ENCODE data around the gene IQSEC2.

IQSEC2 gene

GRCh38 chrX:53266914-53267313 lies 14.5 kb downstream of the IQSEC2 start:
- no peak for DNase-seq

GRCh38 chrX:53265771-53266574 lies 15.4 kb downstream of the IQSEC2 start:
- no peak for DNase-seq

- no peak for DNase-seq
These were observed 17.7 kb downstream of the IQSEC2 start for GRCh38 chrX:53263597-53264094.

DNA sequence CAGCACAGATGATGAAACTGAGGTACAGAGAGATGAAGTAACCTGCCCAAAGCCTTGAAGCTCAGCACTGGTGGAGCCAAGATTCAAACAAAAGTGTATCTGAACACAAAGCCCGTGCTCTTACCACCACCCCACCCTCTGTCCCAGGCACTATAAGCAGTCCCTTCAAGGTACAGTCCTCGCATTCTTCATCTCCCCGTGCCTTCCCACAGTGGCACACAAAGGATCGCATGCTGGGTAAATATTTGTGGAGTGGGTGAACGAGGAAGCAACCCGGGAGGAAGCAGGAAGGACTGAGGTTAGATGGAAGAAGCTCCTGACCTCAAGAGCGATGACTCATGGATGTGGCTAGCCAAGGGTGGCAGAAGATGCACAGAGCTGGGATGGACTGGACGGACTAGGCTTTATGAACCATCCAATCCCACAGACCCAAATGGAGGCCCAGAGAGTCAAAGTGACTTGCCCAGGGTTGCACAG lies 18.4 kb downstream of the IQSEC2 start:
- DNase-seq, result peak; percentile 54

DNA sequence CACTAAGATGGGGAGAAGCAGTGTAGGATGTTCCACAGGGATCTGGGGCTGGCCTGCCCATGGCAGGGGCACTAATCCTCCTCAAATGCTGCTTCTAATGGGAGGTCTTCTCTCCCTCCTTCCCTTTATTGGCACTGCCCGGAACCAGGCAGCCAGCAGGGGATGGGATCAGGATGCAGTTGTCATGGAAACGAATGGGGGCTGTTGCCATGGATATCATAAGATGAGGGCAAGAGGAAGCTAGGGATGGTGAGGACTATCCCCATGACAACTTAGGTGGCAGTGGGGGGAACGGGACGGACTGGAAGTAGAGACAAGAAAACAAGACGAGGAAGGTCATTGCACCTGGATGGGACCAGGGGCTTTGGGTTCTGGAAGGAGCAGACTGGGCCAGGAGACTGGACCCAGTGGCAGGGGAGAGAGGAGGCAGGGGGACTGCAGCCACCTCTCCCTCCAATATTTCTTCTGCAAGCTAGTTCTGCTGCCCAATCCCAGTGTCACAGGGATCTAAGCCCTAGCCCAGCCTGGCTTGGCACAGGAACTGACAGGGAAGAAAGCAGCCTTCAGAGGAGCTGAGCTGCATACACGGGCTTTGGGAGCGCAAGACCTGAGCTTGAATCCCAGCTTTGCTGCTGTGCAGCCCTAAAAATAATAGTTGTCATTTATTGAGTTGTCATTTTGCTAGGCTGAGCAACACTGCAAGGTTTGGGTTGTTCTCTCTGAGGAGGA lies 19.0 kb downstream of the IQSEC2 start:
- DNase-seq, result no peak

GRCh38 chrX:53261355-53261972 lies 19.9 kb downstream of the IQSEC2 start:
- no peak for DNase-seq

- no peak for DNase-seq
These were observed 20.5 kb downstream of the IQSEC2 start for GRCh38 chrX:53260836-53261235.

DNA sequence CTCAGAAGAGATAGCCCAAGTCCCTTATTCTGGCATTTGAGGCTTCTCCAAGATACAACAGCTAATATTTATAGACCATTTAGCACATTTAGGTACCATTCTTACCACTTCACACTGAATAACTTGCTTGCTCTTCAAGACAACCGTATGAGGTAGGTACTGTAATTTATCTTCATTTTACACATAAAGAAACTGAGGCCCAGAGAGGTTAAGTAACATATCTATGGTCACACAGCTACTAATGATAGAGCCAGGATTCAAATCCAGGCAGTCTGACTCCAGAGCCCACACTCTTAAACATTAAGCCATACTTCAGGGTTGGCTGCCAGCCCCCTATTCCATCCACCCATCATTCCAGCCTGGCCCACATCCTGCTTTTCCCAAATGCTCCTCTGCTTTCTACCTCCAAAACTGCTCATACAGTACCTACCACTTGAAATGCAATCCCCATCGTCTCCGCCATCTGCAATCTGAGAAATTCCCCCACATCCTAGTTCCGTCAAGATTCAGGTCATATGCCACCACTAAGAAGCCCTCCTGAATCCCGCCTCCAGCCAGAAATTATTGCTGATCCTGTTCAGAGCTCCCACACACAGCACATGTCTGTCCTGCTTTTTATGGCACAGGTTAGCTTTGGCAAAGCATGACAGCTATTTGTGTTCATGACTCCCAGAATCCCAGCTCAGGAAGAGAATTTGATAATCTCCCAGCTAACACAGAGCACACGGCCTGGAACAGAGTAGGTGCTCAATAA lies 23.5 kb downstream of the IQSEC2 start:
- no peak for DNase-seq

GRCh38 chrX:53257166-53257565 lies 24.2 kb downstream of the IQSEC2 start:
- DNase-seq, result no peak

DNA sequence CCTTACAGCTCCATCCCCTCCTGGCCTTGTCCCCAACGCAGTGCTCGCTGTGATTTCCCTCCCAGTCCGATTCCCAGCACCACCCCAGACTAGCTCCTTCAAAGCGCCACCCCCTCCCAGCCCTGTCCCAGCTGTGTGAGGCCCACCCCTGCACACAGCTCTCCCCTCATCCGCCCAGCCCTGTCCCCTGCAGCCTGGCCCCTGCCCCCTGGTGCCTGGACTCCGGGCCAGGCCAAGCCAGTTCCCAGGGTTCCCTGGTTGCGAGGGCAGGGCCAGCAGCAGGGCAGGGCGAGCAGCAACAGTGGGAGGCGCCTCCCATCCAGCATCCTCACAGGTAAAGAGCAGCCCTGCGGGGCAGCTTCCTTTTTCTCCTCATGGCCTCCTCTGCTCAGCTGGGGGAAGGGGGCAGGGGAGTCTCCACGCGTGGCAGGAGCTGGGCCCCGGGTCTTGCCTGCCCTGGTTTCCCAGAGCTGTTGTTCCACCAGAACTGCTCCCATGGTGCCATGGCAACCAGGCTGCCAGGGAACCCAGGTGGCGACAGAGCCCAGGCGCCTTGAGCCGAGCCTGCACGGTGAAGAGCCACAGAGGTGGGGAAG lies 24.8 kb downstream of the IQSEC2 start:
- DNase-seq, result peak; percentile 46

GRCh38 chrX:53255738-53256191 lies 25.6 kb downstream of the IQSEC2 start:
- no peak for DNase-seq

DNA sequence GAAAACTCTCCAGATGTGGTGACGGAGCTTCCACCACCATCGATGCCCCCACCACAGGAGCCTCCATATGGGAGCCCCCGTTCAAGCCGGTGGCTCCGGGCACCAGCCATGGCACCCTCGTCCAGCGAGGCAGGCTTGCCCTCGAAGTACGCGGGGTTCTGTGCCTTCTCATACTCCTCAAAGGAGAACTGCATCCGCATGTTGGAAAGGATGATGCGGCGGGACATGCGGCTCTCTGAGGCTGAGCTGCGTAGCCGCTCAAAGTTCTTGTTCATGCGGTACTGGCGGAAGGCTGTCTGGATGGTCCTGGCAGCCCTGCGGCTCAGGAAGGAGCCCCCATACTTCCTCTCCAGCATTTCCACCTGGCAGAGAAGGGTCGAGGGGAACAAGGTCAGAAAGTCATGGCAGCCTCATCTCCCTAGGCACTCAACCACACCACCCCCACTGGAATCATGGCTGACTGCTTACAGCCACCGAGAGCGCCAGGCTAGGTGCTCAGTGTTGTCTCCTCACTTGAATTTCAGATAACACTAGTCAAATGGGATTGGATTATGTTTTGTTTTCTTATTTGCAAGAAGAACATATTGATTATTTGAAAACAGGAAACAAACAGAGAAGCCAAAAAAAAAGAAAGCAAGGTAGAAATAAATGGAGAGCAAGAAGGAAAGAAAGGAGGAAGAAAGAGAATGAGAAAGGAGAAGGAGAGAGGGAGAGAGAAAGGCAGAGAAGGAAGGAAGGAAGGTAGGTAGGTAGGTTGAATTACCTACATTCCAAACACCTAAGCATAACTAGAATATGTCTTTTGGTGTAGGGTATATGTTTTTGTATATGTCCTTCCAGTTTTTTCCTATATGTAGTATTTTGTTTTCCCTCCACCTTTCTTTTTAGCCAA lies 26.6 kb downstream of the IQSEC2 start:
- no peak for DNase-seq

GRCh38 chrX:53253293-53254020 lies 27.9 kb downstream of the IQSEC2 start:
- DNase-seq, result no peak

DNA sequence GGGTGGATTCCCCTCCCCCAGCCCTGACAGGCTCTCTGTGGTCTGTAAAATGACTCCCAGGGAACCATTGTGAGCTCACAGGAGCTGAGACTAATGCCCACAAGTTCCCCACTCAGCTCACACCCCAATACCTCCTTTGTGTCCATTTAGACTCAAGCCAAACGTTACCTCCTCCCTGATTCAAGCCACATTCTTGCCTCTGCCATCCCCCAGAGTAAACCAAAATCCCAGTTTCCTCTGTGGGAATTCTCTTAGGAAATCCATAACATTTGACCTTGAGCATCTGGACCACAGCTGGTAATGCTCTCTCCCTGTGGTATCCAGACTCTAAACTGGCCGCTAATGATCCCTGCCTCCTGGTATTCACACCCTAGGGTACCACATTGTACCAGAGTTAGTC lies 30.1 kb downstream of the IQSEC2 start:
- DNase-seq, result peak; percentile 8

- no peak for DNase-seq
These were observed 30.8 kb downstream of the IQSEC2 start for GRCh38 chrX:53250556-53250955.

- no peak for DNase-seq
These were observed 31.9 kb downstream of the IQSEC2 start for GRCh38 chrX:53249408-53250042.

DNA sequence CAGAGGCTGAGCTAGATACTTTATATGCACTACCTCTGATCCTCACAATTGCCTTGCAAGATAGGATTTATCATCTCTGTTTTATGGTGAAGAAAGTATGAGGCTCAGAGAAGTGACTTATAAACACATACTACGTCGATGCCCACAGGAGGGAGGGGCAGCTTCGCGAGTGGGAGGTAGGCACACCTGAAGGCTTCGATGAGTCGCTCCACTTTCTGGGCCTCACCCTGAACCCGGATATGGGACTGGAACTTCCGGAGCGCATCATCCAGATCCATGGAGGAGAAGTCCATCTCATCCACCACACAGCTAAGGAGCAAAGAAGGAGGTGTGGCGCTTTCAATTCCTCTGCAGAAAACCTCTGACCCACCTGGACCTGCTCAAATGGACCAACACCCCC lies 33.5 kb downstream of the IQSEC2 start:
- DNase-seq, result no peak

GRCh38 chrX:53246231-53246630 lies 35.2 kb downstream of the IQSEC2 start:
- DNase-seq, result no peak

- no peak for DNase-seq
These were observed 36.8 kb downstream of the IQSEC2 start for GRCh38 chrX:53244610-53245009.

GRCh38 chrX:53242310-53242709 lies 39.1 kb downstream of the IQSEC2 start:
- no peak for DNase-seq

Data from NCI-H69 (cell line).